ENCODE measurements around the gene ANAPC15. TPM values are rescaled to one million over a fixed set of nuclear protein-coding genes. Genes with fewer than 3 reads are reported as not detected.
A peak's percentile ranks its signal among the peaks of the same experiment; 100 is the strongest.

ANAPC15 gene
- total and polyA plus RNA-seq, 2 of the 4 experiments (the other 2 are of a cell fraction) = 66.3 to 84.2 TPM

DNA sequence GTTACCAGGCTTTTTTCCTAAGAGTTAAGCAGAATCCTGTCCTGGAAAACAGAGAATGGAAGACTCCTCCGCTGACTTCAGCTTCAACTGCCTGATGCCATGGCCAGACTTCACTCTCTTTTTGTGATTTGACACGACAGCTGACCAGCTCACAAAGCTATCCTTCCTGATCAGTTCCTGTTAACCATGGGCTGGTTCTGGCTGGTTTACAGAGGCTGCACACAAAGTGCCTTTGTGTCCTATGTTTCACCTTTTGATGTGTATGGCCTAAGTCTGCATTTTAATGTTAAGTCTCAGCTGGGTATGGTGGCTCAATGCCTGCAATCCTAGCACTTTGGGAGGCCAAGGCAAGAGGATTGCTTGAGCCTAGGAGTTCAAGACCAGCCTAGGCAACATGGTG, 34.1 kb upstream of the ANAPC15 start:
- CTCF ChIA-PET = interaction anchor here (0.6 kb wide), 1 partner anchor 1375 kb away, joined by 3 read pairs; no protein-coding TSS in a partner anchor
- H2AFZ ChIP-seq (replicated peaks; ENCODE audit: low read length, poor library complexity) = peak overlapping the region; percentile 63

More for the DNA sequence above, 34.1 kb upstream of the ANAPC15 start:
- dilution Hi-C loops (cut with HindIII; ENCODE audit: low sequenced_read_pairs, unreplicated experiment) = no loop called here
- no peak for TF ChIP-seq CHD1 (IDR thresholded peaks at IDR 0.05; ENCODE audit: low read depth, low read length)
- TF ChIP-seq MXI1 (IDR thresholded peaks at IDR 0.05; ENCODE audit: borderline replicate concordance, low read depth, low read length) = no peak
- no peak for TF ChIP-seq RAD21 (IDR thresholded peaks at IDR 0.05; ENCODE audit: low read length)
- no peak for TF ChIP-seq CEBPB (IDR thresholded peaks at IDR 0.05; ENCODE audit: low read depth, low read length)
- TF ChIP-seq RFX5 (IDR thresholded peaks at IDR 0.05; ENCODE audit: low read depth, low read length) = no peak
- TF ChIP-seq, protein P1, sequence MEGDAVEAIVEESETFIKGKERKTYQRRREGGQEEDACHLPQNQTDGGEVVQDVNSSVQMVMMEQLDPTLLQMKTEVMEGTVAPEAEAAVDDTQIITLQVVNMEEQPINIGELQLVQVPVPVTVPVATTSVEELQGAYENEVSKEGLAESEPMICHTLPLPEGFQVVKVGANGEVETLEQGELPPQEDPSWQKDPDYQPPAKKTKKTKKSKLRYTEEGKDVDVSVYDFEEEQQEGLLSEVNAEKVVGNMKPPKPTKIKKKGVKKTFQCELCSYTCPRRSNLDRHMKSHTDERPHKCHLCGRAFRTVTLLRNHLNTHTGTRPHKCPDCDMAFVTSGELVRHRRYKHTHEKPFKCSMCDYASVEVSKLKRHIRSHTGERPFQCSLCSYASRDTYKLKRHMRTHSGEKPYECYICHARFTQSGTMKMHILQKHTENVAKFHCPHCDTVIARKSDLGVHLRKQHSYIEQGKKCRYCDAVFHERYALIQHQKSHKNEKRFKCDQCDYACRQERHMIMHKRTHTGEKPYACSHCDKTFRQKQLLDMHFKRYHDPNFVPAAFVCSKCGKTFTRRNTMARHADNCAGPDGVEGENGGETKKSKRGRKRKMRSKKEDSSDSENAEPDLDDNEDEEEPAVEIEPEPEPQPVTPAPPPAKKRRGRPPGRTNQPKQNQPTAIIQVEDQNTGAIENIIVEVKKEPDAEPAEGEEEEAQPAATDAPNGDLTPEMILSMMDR (conservative IDR thresholded peaks at IDR 0.05; ENCODE audit: low read depth, low read length) = no peak
- TF ChIP-seq MAZ (IDR thresholded peaks at IDR 0.05; ENCODE audit: borderline replicate concordance, low read depth, low read length) = no peak
- no peak for TF ChIP-seq FOS (IDR thresholded peaks at IDR 0.05; ENCODE audit: low read depth, low read length)
- TF ChIP-seq, protein P2, sequence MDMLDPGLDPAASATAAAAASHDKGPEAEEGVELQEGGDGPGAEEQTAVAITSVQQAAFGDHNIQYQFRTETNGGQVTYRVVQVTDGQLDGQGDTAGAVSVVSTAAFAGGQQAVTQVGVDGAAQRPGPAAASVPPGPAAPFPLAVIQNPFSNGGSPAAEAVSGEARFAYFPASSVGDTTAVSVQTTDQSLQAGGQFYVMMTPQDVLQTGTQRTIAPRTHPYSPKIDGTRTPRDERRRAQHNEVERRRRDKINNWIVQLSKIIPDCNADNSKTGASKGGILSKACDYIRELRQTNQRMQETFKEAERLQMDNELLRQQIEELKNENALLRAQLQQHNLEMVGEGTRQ (IDR thresholded peaks at IDR 0.05; ENCODE audit: low read depth, low read length) = no peak
- TF ChIP-seq, protein P3, sequence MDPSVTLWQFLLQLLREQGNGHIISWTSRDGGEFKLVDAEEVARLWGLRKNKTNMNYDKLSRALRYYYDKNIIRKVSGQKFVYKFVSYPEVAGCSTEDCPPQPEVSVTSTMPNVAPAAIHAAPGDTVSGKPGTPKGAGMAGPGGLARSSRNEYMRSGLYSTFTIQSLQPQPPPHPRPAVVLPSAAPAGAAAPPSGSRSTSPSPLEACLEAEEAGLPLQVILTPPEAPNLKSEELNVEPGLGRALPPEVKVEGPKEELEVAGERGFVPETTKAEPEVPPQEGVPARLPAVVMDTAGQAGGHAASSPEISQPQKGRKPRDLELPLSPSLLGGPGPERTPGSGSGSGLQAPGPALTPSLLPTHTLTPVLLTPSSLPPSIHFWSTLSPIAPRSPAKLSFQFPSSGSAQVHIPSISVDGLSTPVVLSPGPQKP (IDR thresholded peaks at IDR 0.05; ENCODE audit: borderline replicate concordance, low read depth, low read length) = no peak
- no peak for TF ChIP-seq POLR2A (IDR thresholded peaks at IDR 0.05; ENCODE audit: low read depth, low read length)
- no peak for TF ChIP-seq BHLHE40 (IDR thresholded peaks at IDR 0.05; ENCODE audit: low read depth, low read length)
- TF ChIP-seq SMC3 (IDR thresholded peaks at IDR 0.05; ENCODE audit: low read depth, low read length) = no peak
- peak overlapping the region; percentile 97 for H2BK20ac ChIP-seq (ENCODE audit: low read depth, low read length)
- intact Hi-C loops (cut with micrococcal nuclease) = no loop called here
- BruUV-seq (replicated peaks) = no TSS peak
- H4K91ac ChIP-seq (ENCODE audit: insufficient read depth, low read depth, low read length) = peak overlapping the region; percentile 71
- H2AK9ac ChIP-seq (replicated peaks; ENCODE audit: low read depth, low read length, poor library complexity) = peak overlapping the region; percentile 61
- no peaks in the 10 kb centered on the region for H3K36me3 ChIP-seq (ENCODE audit: control insufficient read depth, insufficient read depth, low read length)
- H4K8ac ChIP-seq (ENCODE audit: low read depth in 2 of 2, low read length in 2 of 2) = peak overlapping the region in 1 of 2 experiments; percentile 71; a peak in 2 of 4 replicates
- H3K56ac ChIP-seq (ENCODE audit: extremely low read depth, insufficient read depth, low read length) = no peak overlapping the region
- no peaks in the 10 kb centered on the region for H3K79me1 ChIP-seq (ENCODE audit: low read depth in 1 of 2, low read length in 2 of 2)
- no peaks in the 10 kb centered on the region for H4K20me1 ChIP-seq (ENCODE audit: insufficient read depth, low read length)
- H3K4me3 ChIP-seq (ENCODE audit: insufficient read depth, low read depth, low read length) = no peak overlapping the region
- no peaks in the 10 kb centered on the region for H3K9me3 ChIP-seq (ENCODE audit: control insufficient read depth, insufficient read depth, low read length)
- no CpG with 5 or more reads among the region's 2 CpGs for WGBS, 2 experiments (ENCODE audit: extremely low coverage in 2 of 2, insufficient read length in 1 of 2)
- peak overlapping the region; percentile 19 for H2BK5ac ChIP-seq (ENCODE audit: low read depth, low read length, poor library complexity, severe bottlenecking)
- H3K23ac ChIP-seq (ENCODE audit: low read depth, low read length) = peak overlapping the region; percentile 59; the same call in 1 of the 2 replicates
- H3K9me1 ChIP-seq (ENCODE audit: insufficient read depth, low read length) = peaks cover 5% of the 10 kb centered on the region
- no peak overlapping the region for H3K9ac ChIP-seq (ENCODE audit: low read depth, low read length)
- in situ Hi-C loops (cut with MboI; ENCODE audit: low sequenced_read_pairs) = no loop called here
- H3K4me1 ChIP-seq (ENCODE audit: control insufficient read depth, insufficient read depth, low read length) = peaks cover 5% of the 10 kb centered on the region; the same call in 1 of the 2 replicates
- H3K4ac ChIP-seq (ENCODE audit: low read depth, low read length) = peak overlapping the region; percentile 89
- peak overlapping the region; percentile 76; the same call in 1 of the 2 replicates for H3K18ac ChIP-seq (ENCODE audit: low read depth, low read length)
- ATAC-seq (ENCODE audit: low read depth) (no peak), DNase-seq (no peak)
- POLR2A ChIA-PET (ENCODE audit: unreplicated experiment) = no interaction called here
- no peak overlapping the region; the same call in 1 of the 2 replicates for H3K14ac ChIP-seq (replicated peaks; ENCODE audit: low read depth, low read length)
- H3K4me2 ChIP-seq (ENCODE audit: low read depth, low read length) = no peak overlapping the region
- peak overlapping the region; percentile 83; the same call in 1 of the 2 replicates for H2AK5ac ChIP-seq (ENCODE audit: low read depth, low read length)
- H3K27ac ChIP-seq (ENCODE audit: insufficient read depth, low read length) = no peak overlapping the region
- peak overlapping the region; percentile 78; the same call in 1 of the 3 replicates for H2BK15ac ChIP-seq (ENCODE audit: low read depth, low read length)
- peak overlapping the region; percentile 63; the same call in 1 of the 2 replicates for H4K5ac ChIP-seq (ENCODE audit: low read depth, low read length)
- no peaks in the 10 kb centered on the region for H3K27me3 ChIP-seq (ENCODE audit: control insufficient read depth, insufficient read depth, low read length)
- H2BK120ac ChIP-seq (ENCODE audit: low read depth, low read length) = peak overlapping the region; percentile 91
